Measurements from ENCODE around the gene FBXO47. TPM values are rescaled to one million over a fixed set of nuclear protein-coding genes. Genes with fewer than 3 reads are reported as not detected.

FBXO47 gene
- total and polyA plus RNA-seq, 9 donors: not detected

- Histone ChIP-seq H3K36me3 (ENCODE audit: control insufficient read depth, insufficient read depth, low read length) (peaks cover 24% of the 10 kb centered on the region), H3K4me3 (ENCODE audit: low read length) (no peak overlapping the region), H3K27ac (ENCODE audit: low read length) (peak overlapping the region; percentile 47), H3K9me3 (replicated peaks; ENCODE audit: control insufficient read depth, low read depth, low read length) (no peaks in the 10 kb centered on the region), H3K27me3 (ENCODE audit: control insufficient read depth, insufficient read depth, low read length) (no peaks in the 10 kb centered on the region), H3K4me1 (ENCODE audit: control insufficient read depth, insufficient read depth, low read length) (peaks cover 51% of the 10 kb centered on the region)
- peak; percentile 93 for DNase-seq
- 48% methylated on average over 3 of the region's 6 CpGs for WGBS (ENCODE audit: insufficient coverage)
Observed at GRCh38 chr17:38922538-38923297, 44.5 kb downstream of the FBXO47 start.

DNA sequence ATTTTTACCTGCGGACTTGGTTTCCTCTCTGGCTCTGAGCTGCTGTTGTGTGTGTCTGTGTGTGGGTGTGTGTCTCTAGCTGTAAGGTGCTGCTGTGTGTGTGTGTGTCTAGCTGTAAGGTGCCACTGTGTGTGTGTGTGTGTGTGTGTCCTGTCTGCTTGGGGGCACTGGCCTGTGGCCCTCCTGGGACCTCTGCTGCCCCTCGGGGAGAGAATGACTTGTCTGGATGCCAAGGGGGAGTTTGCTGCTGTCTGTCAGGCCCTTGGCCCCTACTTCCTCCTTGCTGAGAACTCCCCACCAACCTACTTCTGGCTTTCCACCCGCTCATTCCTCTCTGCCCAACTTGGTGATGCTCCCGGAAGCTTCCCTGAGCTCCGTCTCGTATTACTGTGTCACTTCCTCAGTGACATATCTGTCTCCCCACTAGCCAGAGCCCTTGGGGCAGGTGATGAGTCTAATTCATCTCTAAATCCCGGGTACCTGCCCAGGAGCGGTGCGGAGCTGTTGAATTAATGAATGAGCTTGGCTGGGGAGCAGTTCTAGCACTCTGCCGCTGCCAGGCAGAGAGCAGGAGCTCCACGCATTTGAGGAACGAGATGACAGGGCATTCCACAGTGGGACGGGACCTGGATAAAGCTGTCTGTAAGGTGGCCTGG, 45.3 kb downstream of the FBXO47 start:
- no peak for DNase-seq
- WGBS (ENCODE audit: insufficient coverage): 60% methylated on average over 10 of the region's 13 CpGs
- H3K4me3 ChIP-seq (ENCODE audit: low read length): no peak overlapping the region

GRCh38 chr17:38920374-38921291, 46.6 kb downstream of the FBXO47 start:
- H3K4me1 ChIP-seq (ENCODE audit: control insufficient read depth, insufficient read depth, low read length): peaks cover 48% of the 10 kb centered on the region
- 71% methylated on average over 3 of the region's 9 CpGs for WGBS (ENCODE audit: insufficient coverage)
- peaks cover 39% of the 10 kb centered on the region for H3K36me3 ChIP-seq (ENCODE audit: control insufficient read depth, insufficient read depth, low read length)
- peak overlapping the region; percentile 13 for H3K27ac ChIP-seq (ENCODE audit: low read length)
- H3K9me3 ChIP-seq (replicated peaks; ENCODE audit: control insufficient read depth, low read depth, low read length): no peaks in the 10 kb centered on the region
- H3K27me3 ChIP-seq (ENCODE audit: control insufficient read depth, insufficient read depth, low read length): no peaks in the 10 kb centered on the region
- peak; percentile 17 for DNase-seq
- no peak overlapping the region for H3K4me3 ChIP-seq (ENCODE audit: low read length)

More for the DNA sequence above, 45.3 kb downstream of the FBXO47 start:
- Histone ChIP-seq H3K36me3 (ENCODE audit: control insufficient read depth, insufficient read depth, low read length) (peaks cover 29% of the 10 kb centered on the region), H3K27ac (ENCODE audit: low read length) (peak overlapping the region; percentile 49), H3K4me1 (ENCODE audit: control insufficient read depth, insufficient read depth, low read length) (peaks cover 51% of the 10 kb centered on the region), H3K27me3 (ENCODE audit: control insufficient read depth, insufficient read depth, low read length) (no peaks in the 10 kb centered on the region), H3K9me3 (replicated peaks; ENCODE audit: control insufficient read depth, low read depth, low read length) (no peaks in the 10 kb centered on the region)

DNA sequence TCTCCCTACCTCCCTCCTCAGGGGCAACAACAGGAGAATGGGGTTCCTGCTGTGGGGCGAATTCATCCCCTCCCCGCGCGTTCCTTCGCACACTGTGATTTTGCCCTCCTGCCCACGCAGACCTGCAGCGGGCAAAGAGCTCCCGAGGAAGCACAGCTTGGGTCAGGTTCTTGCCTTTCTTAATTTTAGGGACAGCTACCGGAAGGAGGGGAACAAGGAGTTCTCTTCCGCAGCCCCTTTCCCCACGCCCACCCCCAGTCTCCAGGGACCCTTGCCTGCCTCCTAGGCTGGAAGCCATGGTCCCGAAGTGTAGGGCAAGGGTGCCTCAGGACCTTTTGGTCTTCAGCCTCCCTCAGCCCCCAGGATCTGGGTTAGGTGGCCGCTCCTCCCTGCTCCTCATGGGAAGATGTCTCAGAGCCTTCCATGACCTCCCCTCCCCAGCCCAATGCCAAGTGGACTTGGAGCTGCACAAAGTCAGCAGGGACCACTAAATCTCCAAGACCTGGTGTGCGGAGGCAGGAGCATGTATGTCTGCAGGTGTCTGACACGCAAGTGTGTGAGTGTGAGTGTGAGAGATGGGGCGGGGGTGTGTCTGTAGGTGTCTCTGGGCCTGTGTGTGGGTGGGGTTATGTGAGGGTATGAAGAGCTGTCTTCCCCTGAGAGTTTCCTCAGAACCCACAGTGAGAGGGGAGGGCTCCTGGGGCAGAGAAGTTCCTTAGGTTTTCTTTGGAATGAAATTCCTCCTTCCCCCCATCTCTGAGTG, 47.7 kb downstream of the FBXO47 start:
- Histone ChIP-seq H3K4me1 (ENCODE audit: control insufficient read depth, insufficient read depth, low read length) (peaks cover 42% of the 10 kb centered on the region), H3K9me3 (replicated peaks; ENCODE audit: control insufficient read depth, low read depth, low read length) (no peaks in the 10 kb centered on the region), H3K27ac (ENCODE audit: low read length) (no peak overlapping the region), H3K27me3 (ENCODE audit: control insufficient read depth, insufficient read depth, low read length) (no peaks in the 10 kb centered on the region), H3K4me3 (ENCODE audit: low read length) (no peak overlapping the region), H3K36me3 (ENCODE audit: control insufficient read depth, insufficient read depth, low read length) (peaks cover 50% of the 10 kb centered on the region)
- DNase-seq: no peak
- WGBS (ENCODE audit: insufficient coverage): 88% methylated on average over 12 of the region's 16 CpGs

- H3K9me3 ChIP-seq (replicated peaks; ENCODE audit: control insufficient read depth, low read depth, low read length): no peaks in the 10 kb centered on the region
- H3K4me1 ChIP-seq (ENCODE audit: control insufficient read depth, insufficient read depth, low read length): peaks cover 42% of the 10 kb centered on the region
- no peaks in the 10 kb centered on the region for H3K27me3 ChIP-seq (ENCODE audit: control insufficient read depth, insufficient read depth, low read length)
- H3K4me3 ChIP-seq (ENCODE audit: low read length): no peak overlapping the region
- peaks cover 56% of the 10 kb centered on the region for H3K36me3 ChIP-seq (ENCODE audit: control insufficient read depth, insufficient read depth, low read length)
- H3K27ac ChIP-seq (ENCODE audit: low read length): no peak overlapping the region
- no peak for DNase-seq
- WGBS (ENCODE audit: insufficient coverage): 77% methylated on average over 3 of the region's 5 CpGs
Observed at GRCh38 chr17:38918916-38919315, 48.3 kb downstream of the FBXO47 start.

GRCh38 chr17:38918129-38918913, 48.9 kb downstream of the FBXO47 start:
- no peak for DNase-seq
- 48% methylated on average over 35 of the region's 37 CpGs for WGBS (ENCODE audit: insufficient coverage)
- Histone ChIP-seq H3K27ac (ENCODE audit: low read length) (no peak overlapping the region), H3K27me3 (ENCODE audit: control insufficient read depth, insufficient read depth, low read length) (no peaks in the 10 kb centered on the region), H3K4me3 (ENCODE audit: low read length) (no peak overlapping the region), H3K9me3 (replicated peaks; ENCODE audit: control insufficient read depth, low read depth, low read length) (no peaks in the 10 kb centered on the region), H3K36me3 (ENCODE audit: control insufficient read depth, insufficient read depth, low read length) (peaks cover 60% of the 10 kb centered on the region), H3K4me1 (ENCODE audit: control insufficient read depth, insufficient read depth, low read length) (peaks cover 40% of the 10 kb centered on the region)

- WGBS (ENCODE audit: insufficient coverage): no CpG with 5 or more reads among the region's 3 CpGs
Observed at GRCh38 chr17:38917259-38917658, 49.9 kb downstream of the FBXO47 start.

DNA sequence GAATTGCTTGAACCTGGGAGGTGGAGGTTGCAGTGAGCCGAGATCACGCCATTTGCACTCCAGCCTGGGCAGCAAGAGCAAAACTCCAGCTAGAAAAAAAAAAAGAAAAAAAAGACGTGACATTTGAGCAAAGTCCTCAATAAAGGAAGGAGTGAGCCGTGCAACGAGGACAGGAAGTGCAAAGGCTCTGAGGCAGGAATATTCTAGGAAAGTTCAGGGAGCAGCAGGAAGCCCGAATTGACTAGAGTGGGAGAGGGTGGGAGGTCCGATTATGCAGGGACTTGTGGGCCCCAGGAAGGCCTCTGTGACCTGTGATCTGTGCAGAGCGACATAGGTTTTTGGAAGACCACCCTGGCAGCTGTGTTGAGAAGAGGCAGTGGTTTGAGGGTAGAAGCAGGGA, 50.4 kb downstream of the FBXO47 start:
- DNase-seq: no peak
- Histone ChIP-seq H3K27me3 (ENCODE audit: control insufficient read depth, insufficient read depth, low read length) (no peaks in the 10 kb centered on the region), H3K27ac (ENCODE audit: low read length) (no peak overlapping the region), H3K4me1 (ENCODE audit: control insufficient read depth, insufficient read depth, low read length) (peaks cover 36% of the 10 kb centered on the region), H3K9me3 (replicated peaks; ENCODE audit: control insufficient read depth, low read depth, low read length) (no peaks in the 10 kb centered on the region), H3K36me3 (ENCODE audit: control insufficient read depth, insufficient read depth, low read length) (peaks cover 66% of the 10 kb centered on the region), H3K4me3 (ENCODE audit: low read length) (no peak overlapping the region)
- WGBS (ENCODE audit: insufficient coverage): 71% methylated on average over 8 of the region's 8 CpGs

More at GRCh38 chr17:38917259-38917658, 49.9 kb downstream of the FBXO47 start:
- H3K4me1 ChIP-seq (ENCODE audit: control insufficient read depth, insufficient read depth, low read length): peaks cover 36% of the 10 kb centered on the region
- no peak for DNase-seq
- H3K9me3 ChIP-seq (replicated peaks; ENCODE audit: control insufficient read depth, low read depth, low read length): no peaks in the 10 kb centered on the region
- H3K4me3 ChIP-seq (ENCODE audit: low read length): no peak overlapping the region
- no peak overlapping the region for H3K27ac ChIP-seq (ENCODE audit: low read length)
- H3K27me3 ChIP-seq (ENCODE audit: control insufficient read depth, insufficient read depth, low read length): no peaks in the 10 kb centered on the region
- peaks cover 63% of the 10 kb centered on the region for H3K36me3 ChIP-seq (ENCODE audit: control insufficient read depth, insufficient read depth, low read length)

DNA sequence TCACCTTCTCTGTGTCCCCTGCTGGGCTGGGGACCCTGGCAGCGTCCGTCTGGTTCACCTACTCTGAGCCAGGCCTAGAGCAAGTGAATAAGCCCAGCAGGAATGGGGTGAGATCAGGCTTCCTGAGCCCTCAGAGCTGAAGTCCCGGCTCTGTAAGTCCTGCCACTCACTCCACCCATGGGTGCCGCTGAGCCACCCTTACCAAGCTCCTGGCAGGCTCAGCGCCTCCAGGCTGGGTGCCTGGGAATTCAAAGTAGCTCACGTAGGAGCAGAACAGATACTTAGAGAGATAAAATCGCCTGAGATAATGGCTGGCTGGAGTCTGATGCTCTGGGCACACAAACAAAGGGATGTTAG, 51.6 kb downstream of the FBXO47 start:
- H3K4me1 ChIP-seq (ENCODE audit: control insufficient read depth, insufficient read depth, low read length): peaks cover 26% of the 10 kb centered on the region
- no peaks in the 10 kb centered on the region for H3K27me3 ChIP-seq (ENCODE audit: control insufficient read depth, insufficient read depth, low read length)
- no peak for DNase-seq
- peaks cover 76% of the 10 kb centered on the region for H3K36me3 ChIP-seq (ENCODE audit: control insufficient read depth, insufficient read depth, low read length)
- H3K4me3 ChIP-seq (ENCODE audit: low read length): no peak overlapping the region
- H3K9me3 ChIP-seq (replicated peaks; ENCODE audit: control insufficient read depth, low read depth, low read length): no peaks in the 10 kb centered on the region
- 88% methylated on average over 7 of the region's 7 CpGs for WGBS (ENCODE audit: insufficient coverage)
- H3K27ac ChIP-seq (ENCODE audit: low read length): no peak overlapping the region
